Left lung (tissue), 10 donors: ENCODE data around the gene SQOR. TPM values are rescaled to one million over a fixed set of nuclear protein-coding genes. Genes with fewer than 3 reads are reported as not detected.
A peak's percentile ranks its signal among the peaks of the same experiment; 100 is the strongest.

Experiments
- ATAC-seq: fragments of 200-7000 bp; cut with Tn5 transposase; one replicate; pipeline ENCODE4 v1.9.1; 2020; ENCODE audit warnings: moderate library complexity
- DNase-seq, 4 donors: peaks; one replicate each; pipeline ENCODE4 v3.0.0-alpha.2; 2013 to 2020
- H3K27ac ChIP-seq, 2 donors: fragments of 200-600 bp; sonication (generic) in 1 of 2; one replicate each; pipeline versions ENCODE4 v1.5.0 to v1.8.0; 2020 to 2021
- H3K27me3 ChIP-seq, 2 donors: fragments of 200-600 bp; sonication (generic) in 1 of 2; one replicate each; pipeline versions ENCODE4 v1.5.0 to v1.8.0; 2020 to 2021
- H3K36me3 ChIP-seq, 2 donors: fragments of 200-600 bp; sonication (generic) in 1 of 2; one replicate each; pipeline versions ENCODE4 v1.5.0 to v1.8.0; 2020 to 2021
- H3K4me1 ChIP-seq, 2 donors: fragments of 200-600 bp; one replicate each; pipeline ENCODE4 v1.8.0; 2021
- H3K4me3 ChIP-seq, 2 donors: fragments of 200-600 bp; sonication (generic) in 1 of 2; one replicate each; pipeline versions ENCODE4 v1.5.0 to v1.8.0; 2020 to 2021; ENCODE audit warnings: mild to moderate bottlenecking in 1 of 2
- H3K9me3 ChIP-seq, 2 donors: fragments of 200-600 bp; sonication (generic) in 1 of 2; one replicate each; pipeline versions ENCODE4 v1.5.0 to v1.8.0; 2020 to 2021
- intact Hi-C, 2 donors: fragments of 100-400 bp; cut with DNase I; formaldehyde crosslinking; loops; one replicate each; pipeline versions ENCODE4 v1.11.2 to v1.14.2; 2022
- polyA plus RNA-seq, 6 donors: library from polyadenylated mRNA; unstranded; fragments of 120-200 nt; gene quantifications; one replicate each; pipeline ENCODE4 v1.2.1, GENCODE V29; 2013; ENCODE audit not compliant: insufficient read length in 6 of 6
- total RNA-seq, 2 donors: library from RNA; stranded (reverse); fragmentation: NEBNext Ultra II Directional; extraction: Animal tissue kit (Norgen Biotek cat#: 25700); gene quantifications; one replicate each; pipeline ENCODE4 v1.2.1, GENCODE V29; 2021
- TF ChIP-seq, protein P1 (sequence below), 2 donors: fragments of 200-600 bp; sonication (generic) in 1 of 2; IDR thresholded peaks; one replicate each; pipeline versions ENCODE4 v1.5.0 to v1.8.0; 2021; ENCODE audit warnings: antibody characterized with exemption in 2 of 2
- donor health status: DM: no; HTN: yes; CAD: no.
- donor health status: DM: no; HTN: no; CAD: no.

SQOR gene
- total and polyA plus RNA-seq, 8 donors: 9.3 to 116 (median 12.0) TPM

DNA sequence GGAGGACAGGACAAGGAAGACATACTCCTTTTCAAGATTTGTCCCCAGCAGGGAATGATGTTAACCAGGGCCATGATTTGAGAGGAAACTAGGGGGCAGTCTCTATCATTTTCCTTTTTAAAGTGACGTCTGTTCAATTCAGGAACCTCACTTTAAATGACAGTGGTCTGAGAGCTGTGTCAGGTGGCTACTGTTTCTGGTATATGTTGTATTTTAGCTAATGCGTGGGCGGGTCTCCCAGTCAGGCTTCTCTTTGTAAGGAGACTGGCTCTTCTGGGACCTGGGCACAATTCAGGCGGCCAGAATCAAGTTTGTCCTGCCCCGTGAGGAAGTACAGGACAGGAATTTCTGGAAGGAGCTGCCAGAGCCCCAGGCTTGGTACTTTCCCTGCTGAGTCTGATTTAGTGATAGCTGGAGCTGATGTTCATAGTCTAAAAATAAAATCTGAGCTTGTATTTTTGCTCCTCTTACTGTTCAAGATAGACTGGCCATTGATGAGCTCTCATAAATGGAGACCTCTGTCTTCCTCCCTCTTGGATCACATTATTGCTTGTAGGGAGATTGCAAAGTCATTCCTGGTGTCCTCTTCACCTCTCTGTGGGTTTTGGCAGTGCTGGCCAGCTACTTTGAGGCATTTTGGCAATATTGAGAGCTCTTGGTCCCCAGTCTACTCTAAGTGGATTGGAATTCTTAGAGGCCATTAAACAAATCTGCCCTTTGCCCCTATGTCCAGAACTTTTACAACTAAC is 25.6 kb downstream of the SQOR start:
- no peaks in the 10 kb centered on the region for H3K9me3 ChIP-seq
- no peaks in the 10 kb centered on the region for H3K27me3 ChIP-seq
- peak overlapping the region in 1 of 2 donors; percentile 49 for H3K27ac ChIP-seq
- ATAC-seq (peak; percentile 72), DNase-seq (no peak)
- TF ChIP-seq, protein P1, sequence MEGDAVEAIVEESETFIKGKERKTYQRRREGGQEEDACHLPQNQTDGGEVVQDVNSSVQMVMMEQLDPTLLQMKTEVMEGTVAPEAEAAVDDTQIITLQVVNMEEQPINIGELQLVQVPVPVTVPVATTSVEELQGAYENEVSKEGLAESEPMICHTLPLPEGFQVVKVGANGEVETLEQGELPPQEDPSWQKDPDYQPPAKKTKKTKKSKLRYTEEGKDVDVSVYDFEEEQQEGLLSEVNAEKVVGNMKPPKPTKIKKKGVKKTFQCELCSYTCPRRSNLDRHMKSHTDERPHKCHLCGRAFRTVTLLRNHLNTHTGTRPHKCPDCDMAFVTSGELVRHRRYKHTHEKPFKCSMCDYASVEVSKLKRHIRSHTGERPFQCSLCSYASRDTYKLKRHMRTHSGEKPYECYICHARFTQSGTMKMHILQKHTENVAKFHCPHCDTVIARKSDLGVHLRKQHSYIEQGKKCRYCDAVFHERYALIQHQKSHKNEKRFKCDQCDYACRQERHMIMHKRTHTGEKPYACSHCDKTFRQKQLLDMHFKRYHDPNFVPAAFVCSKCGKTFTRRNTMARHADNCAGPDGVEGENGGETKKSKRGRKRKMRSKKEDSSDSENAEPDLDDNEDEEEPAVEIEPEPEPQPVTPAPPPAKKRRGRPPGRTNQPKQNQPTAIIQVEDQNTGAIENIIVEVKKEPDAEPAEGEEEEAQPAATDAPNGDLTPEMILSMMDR (IDR thresholded peaks at IDR 0.05): no peak
- intact Hi-C loops: no loop called here
- no peak overlapping the region for H3K4me3 ChIP-seq
- H3K36me3 ChIP-seq: peaks cover 0 to 57% of the 10 kb centered on the region in 2 donors
- H3K4me1 ChIP-seq: peaks cover 5 to 42% of the 10 kb centered on the region in 2 donors

DNA sequence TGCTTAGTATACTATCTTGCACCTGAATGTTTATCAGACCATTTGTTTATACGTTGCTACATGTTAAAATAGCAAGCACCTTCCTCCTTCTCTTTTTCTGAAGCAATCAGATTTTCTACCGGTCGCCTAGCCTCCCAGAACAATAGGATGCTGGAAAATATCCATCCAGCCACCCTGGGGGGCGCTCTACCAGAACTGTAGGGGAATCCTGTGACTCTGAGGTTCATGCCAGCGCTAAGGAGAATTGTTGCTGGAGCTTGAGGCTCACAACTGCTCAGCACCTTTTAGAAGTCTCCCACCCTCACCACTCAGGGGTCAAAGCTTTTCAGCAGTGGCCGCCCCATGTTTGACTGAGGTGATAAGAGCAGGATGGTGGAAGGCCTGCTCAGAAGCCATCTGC is 27.5 kb downstream of the SQOR start:
- Histone ChIP-seq H3K9me3 (no peaks in the 10 kb centered on the region), H3K4me3 (no peak overlapping the region), H3K36me3 (peaks cover 0 to 66% of the 10 kb centered on the region in 2 donors), H3K27ac (no peak overlapping the region), H3K4me1 (peaks cover 5 to 35% of the 10 kb centered on the region in 2 donors), H3K27me3 (no peaks in the 10 kb centered on the region)
- intact Hi-C loops: no loop called here
- TF ChIP-seq, protein P1 (IDR thresholded peaks at IDR 0.05): no peak
- DNase-seq (no peak), ATAC-seq (no peak)

DNA sequence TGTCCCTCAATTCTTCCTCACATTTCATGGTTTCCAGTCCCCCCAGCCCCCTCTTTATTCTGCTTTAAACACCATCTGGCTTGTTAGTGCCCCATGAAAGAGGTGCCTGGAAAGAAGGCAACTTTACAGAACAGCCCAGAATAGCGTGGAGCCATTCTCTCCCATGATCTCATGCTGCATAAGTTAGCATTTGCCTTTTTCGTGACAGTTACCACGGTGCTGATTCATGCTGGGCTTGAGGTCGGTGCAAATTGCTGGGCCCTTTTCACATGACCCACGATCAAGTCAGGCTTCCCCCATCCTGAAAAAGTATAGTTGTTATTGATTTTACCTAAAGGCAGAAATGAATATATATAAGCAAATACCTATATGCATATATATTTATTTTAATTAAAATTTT is 29.6 kb downstream of the SQOR start:
- Histone ChIP-seq H3K9me3 (no peaks in the 10 kb centered on the region), H3K36me3 (peaks cover 0 to 79% of the 10 kb centered on the region in 2 donors), H3K4me1 (peaks cover 9 to 28% of the 10 kb centered on the region in 2 donors), H3K27ac (no peak overlapping the region), H3K27me3 (no peaks in the 10 kb centered on the region), H3K4me3 (no peak overlapping the region)
- no peak for ATAC-seq
- TF ChIP-seq, protein P1 (IDR thresholded peaks at IDR 0.05): no peak
- intact Hi-C loops: no loop called here
- DNase-seq: no peak

DNA sequence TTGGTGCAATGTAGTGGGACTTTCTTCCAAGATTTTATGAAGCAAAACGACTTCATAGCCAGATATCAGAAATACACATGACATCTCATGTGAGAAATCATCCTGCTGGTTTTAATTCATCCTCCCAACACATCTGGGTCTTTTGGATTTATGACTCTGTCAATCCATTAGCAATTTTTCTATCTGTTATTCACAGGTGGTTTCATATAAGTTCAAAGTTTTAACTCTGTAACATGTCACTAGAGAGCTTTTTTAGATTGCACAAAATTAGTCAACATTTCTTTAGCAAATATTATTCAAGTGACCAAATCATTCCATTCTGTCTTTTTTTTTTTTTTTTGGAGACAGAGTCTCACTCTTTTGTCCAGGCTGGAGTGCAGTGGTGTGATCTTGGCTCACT is 30.4 kb downstream of the SQOR start:
- DNase-seq (no peak), ATAC-seq (no peak)
- H3K4me3 ChIP-seq: no peak overlapping the region
- H3K27me3 ChIP-seq: no peaks in the 10 kb centered on the region
- no peak overlapping the region for H3K27ac ChIP-seq
- peaks cover 13 to 27% of the 10 kb centered on the region in 2 donors for H3K4me1 ChIP-seq
- intact Hi-C loops: no loop called here
- H3K36me3 ChIP-seq: peaks cover 0 to 79% of the 10 kb centered on the region in 2 donors
- H3K9me3 ChIP-seq: no peaks in the 10 kb centered on the region
- TF ChIP-seq, protein P1 (IDR thresholded peaks at IDR 0.05): no peak

DNA sequence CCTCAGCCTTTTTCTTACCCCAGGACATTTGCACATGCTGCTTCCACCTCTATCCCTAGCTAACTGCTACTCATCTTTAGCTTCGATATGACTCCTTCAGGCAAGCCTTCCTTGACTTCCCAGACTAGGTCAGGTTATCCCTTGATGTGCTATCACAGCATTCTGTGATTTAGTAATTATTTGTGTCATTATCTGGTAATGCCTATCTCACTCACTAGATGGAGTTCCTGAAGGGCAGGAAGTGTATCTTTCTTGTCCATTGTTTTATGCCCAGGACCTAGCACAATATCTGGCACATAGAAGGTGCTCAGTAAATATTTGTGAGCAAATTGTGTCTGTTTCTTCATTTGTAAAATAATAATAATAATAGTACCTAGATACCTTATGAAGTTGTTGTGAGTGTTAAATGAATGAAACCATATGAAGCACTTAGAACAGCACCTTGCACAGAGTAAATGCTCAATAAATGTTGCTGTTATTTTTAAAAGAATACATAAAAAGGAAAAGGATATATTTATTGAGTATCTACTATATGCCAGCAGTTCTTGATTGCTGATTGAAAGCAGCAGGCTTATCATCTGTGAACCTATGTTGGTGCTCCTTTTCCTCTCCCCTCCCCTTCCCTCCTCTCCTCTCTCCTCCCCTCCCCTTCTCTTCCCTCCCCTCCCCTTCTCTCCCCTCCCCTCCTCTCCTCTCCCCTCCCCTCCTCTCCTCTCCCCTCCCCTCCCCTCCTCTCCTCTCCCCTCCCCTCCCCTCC is 31.5 kb downstream of the SQOR start:
- Histone ChIP-seq H3K4me3 (no peak overlapping the region), H3K27me3 (no peaks in the 10 kb centered on the region), H3K27ac (no peak overlapping the region), H3K9me3 (no peaks in the 10 kb centered on the region), H3K36me3 (peaks cover 0 to 82% of the 10 kb centered on the region in 2 donors), H3K4me1 (peaks cover 8 to 17% of the 10 kb centered on the region in 2 donors)
- intact Hi-C loops: no loop called here
- DNase-seq: no peak
- no peak for ATAC-seq
- TF ChIP-seq, protein P1 (IDR thresholded peaks at IDR 0.05): no peak
